ENCODE data around the gene CACNA1H.

The CACNA1H gene

GRCh38 chr16:1159325-1159972, 6.5 kb downstream of the CACNA1H start:
- DNase-seq, result no peak

- DNase-seq, result no peak
Observed at GRCh38 chr16:1159973-1160772, 7.3 kb downstream of the CACNA1H start.

GRCh38 chr16:1160773-1161348, 8.0 kb downstream of the CACNA1H start:
- no peak for DNase-seq

- no peak for DNase-seq
Observed at GRCh38 chr16:1162701-1163566, 10.0 kb downstream of the CACNA1H start.

- DNase-seq, result no peak
Observed at GRCh38 chr16:1163567-1164055, 10.7 kb downstream of the CACNA1H start.

GRCh38 chr16:1164382-1164781, 11.5 kb downstream of the CACNA1H start:
- DNase-seq, result no peak

- DNase-seq, result no peak
Observed at GRCh38 chr16:1164975-1165374, 12.1 kb downstream of the CACNA1H start.

- DNase-seq, result no peak
Observed at GRCh38 chr16:1165511-1165910, 12.6 kb downstream of the CACNA1H start.

- no peak for DNase-seq
Observed at GRCh38 chr16:1167276-1168107, 14.6 kb downstream of the CACNA1H start.

GRCh38 chr16:1168837-1169236, 15.9 kb downstream of the CACNA1H start:
- DNase-seq, result no peak

- DNase-seq, result no peak
Observed at GRCh38 chr16:1169285-1170075, 16.6 kb downstream of the CACNA1H start.

GRCh38 chr16:1170076-1170418, 17.1 kb downstream of the CACNA1H start:
- no peak for DNase-seq

- no peak for DNase-seq
Observed at GRCh38 chr16:1171001-1171400, 18.1 kb downstream of the CACNA1H start.

GRCh38 chr16:1171854-1172428, 19.0 kb downstream of the CACNA1H start:
- DNase-seq, result no peak

GRCh38 chr16:1172651-1173050, 19.7 kb downstream of the CACNA1H start:
- DNase-seq, result no peak

GRCh38 chr16:1173788-1174451, 21.0 kb downstream of the CACNA1H start:
- no peak for DNase-seq

- no peak for DNase-seq
Observed at GRCh38 chr16:1174477-1175357, 21.8 kb downstream of the CACNA1H start.

- DNase-seq, result no peak
Observed at GRCh38 chr16:1175566-1176279, 22.8 kb downstream of the CACNA1H start.

Data from NCI-H2081 treated with DMSO at 0.1 percent for 48 hours (cell line).